ENCODE measurements around the gene PPP3CA.

PPP3CA gene

DNA sequence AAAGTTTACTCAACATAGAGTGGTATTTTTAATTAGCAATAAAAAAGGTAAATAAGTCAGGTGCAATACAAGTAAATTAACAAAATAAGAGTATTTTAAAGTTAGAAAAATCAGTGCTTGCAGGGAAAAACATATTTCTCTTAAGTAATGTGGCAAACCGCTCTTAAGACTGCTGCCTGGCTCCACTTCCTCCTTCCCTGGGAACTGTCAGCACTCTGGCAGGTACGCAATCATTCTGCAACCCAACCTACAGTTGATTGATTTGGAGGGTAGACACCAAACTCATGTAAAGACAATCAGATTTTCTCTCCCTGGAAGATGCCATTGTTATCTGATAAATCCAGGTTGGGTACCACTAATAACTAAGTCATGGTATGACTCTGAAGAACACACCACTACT is 63.9 kb downstream of the PPP3CA start:
- peak; percentile 42 for DNase-seq (ENCODE audit: low read depth)
- no peak overlapping the region for H3K4me3 ChIP-seq (ENCODE audit: low read depth, low read length)
- TF ChIP-seq MYC (IDR thresholded peaks at IDR 0.05; ENCODE audit: low read depth, low read length) (no peak), POLR2A (IDR thresholded peaks at IDR 0.05; ENCODE audit: extremely low read depth, insufficient read length) (no peak)
- TF ChIP-seq, protein P1, sequence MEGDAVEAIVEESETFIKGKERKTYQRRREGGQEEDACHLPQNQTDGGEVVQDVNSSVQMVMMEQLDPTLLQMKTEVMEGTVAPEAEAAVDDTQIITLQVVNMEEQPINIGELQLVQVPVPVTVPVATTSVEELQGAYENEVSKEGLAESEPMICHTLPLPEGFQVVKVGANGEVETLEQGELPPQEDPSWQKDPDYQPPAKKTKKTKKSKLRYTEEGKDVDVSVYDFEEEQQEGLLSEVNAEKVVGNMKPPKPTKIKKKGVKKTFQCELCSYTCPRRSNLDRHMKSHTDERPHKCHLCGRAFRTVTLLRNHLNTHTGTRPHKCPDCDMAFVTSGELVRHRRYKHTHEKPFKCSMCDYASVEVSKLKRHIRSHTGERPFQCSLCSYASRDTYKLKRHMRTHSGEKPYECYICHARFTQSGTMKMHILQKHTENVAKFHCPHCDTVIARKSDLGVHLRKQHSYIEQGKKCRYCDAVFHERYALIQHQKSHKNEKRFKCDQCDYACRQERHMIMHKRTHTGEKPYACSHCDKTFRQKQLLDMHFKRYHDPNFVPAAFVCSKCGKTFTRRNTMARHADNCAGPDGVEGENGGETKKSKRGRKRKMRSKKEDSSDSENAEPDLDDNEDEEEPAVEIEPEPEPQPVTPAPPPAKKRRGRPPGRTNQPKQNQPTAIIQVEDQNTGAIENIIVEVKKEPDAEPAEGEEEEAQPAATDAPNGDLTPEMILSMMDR (IDR thresholded peaks at IDR 0.05; ENCODE audit: low read depth, low read length): no peak

DNA sequence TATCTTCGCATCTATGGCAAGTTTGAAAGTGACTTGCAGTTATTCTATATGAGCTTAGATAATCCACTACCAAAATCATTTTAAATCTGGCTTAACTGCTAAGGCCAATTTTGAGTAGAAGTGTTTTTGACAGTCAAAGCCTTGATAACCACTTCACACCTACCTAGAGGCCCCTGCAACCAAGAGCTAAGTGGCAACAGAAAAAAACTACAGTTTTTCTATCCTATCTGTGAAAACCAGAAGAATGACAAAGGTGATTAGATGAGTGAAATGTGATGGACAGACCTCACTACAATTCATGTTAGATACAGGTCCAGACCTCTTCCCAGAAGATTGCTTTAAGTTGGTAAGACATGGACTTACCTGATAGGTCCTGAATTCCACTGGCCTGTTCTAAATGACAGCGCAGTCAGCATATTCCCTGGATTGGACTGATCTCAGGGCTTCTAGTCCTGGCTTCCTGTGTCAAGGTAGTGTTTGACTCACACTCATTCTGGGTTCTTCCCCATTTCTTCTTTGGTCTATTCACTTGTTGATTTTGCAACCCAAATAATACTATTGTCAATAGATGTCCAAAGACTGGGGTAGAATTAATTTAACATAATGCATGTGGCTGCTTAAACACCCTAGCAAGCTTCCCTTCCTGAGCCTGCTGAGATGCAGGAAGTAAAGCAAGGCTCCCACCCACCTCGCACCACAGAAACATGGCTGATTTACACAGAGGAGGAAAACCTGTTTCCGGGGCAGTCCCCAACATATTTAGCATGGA is 65.1 kb downstream of the PPP3CA start:
- TF ChIP-seq MYC (IDR thresholded peaks at IDR 0.05; ENCODE audit: low read depth, low read length): peak; percentile 53; the same call in 1 of the 2 replicates
- TF ChIP-seq, protein P2, sequence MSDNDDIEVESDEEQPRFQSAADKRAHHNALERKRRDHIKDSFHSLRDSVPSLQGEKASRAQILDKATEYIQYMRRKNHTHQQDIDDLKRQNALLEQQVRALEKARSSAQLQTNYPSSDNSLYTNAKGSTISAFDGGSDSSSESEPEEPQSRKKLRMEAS (IDR thresholded peaks at IDR 0.05; ENCODE audit: low read depth, low read length): peak; percentile 61; the same call in 1 of the 2 replicates
- TF ChIP-seq, protein P1 (IDR thresholded peaks at IDR 0.05; ENCODE audit: low read depth, low read length): no peak
- H3K4me3 ChIP-seq (ENCODE audit: low read depth, low read length): no peak overlapping the region
- peak; percentile 77 for DNase-seq (ENCODE audit: low read depth)

DNA sequence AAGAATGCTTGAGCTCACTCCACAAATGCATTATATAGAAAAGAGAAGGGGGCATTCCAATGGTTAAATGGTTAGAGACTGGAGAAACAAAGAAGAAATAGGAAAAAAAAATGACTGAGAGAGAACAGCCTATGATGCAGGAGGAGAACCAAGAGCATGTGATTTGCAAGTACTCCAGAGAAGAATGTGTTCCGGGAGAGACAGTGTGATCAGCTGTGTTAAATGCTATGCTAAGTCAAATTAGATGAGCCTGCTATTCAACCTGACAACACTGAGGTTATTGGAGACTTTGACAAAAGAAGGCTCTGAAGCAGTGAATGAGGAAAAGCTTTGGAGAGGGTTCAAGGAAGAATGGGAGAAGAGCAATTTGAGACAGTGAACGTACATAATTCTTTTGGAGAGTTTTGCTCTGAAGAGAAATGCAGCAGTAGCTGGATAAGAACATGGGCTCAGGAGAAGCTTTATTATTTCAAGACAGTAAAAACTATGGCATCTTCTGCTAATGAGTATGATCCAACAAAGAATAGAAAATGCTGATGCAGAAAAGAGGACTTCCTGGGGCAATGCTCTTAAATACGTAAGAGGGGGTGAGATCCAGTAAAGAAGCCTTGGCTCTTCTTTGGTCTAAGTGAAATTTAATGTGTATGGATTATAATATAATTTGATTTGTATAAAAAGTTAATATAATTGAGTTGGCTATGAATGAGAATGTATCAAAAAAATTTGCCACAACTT is 66.3 kb downstream of the PPP3CA start:
- no peak for DNase-seq (ENCODE audit: low read depth)
- TF ChIP-seq POLR2A (IDR thresholded peaks at IDR 0.05; ENCODE audit: extremely low read depth, insufficient read length): no peak
- TF ChIP-seq, protein P1 (IDR thresholded peaks at IDR 0.05; ENCODE audit: low read depth, low read length): no peak
- TF ChIP-seq, protein P2 (IDR thresholded peaks at IDR 0.05; ENCODE audit: low read depth, low read length): no peak
- no peak for TF ChIP-seq MYC (IDR thresholded peaks at IDR 0.05; ENCODE audit: low read depth, low read length)

DNA sequence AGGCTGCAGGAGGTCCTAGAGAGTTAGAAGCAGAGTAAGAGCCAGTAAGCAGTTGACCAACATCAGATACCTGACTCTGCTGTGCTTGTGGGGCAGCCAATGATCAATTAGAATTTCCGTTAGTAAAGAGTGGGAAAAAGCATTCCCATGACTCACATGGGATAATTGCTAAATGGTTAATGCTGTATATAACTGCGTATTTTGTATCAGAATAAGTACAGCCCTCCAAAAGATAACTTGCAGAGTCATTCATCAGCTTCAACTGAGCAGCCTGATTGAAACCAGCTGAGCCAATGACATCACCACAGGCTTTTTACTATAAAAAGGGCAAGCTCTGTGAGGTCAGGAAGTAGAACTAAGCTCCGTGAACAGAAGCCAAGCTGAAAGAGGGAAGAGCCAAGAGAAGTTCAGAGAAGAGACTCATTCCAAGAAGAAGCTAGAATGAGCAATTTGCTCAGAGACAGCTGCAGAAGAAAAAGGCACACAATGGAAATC is 67.9 kb downstream of the PPP3CA start:
- TF ChIP-seq POLR2A (IDR thresholded peaks at IDR 0.05; ENCODE audit: extremely low read depth, insufficient read length) (no peak), MYC (IDR thresholded peaks at IDR 0.05; ENCODE audit: low read depth, low read length) (no peak)
- TF ChIP-seq, protein P1 (IDR thresholded peaks at IDR 0.05; ENCODE audit: low read depth, low read length): no peak
- TF ChIP-seq, protein P2 (IDR thresholded peaks at IDR 0.05; ENCODE audit: low read depth, low read length): no peak
- DNase-seq (ENCODE audit: low read depth): peak; percentile 36
- H3K4me3 ChIP-seq (ENCODE audit: low read depth, low read length): no peak overlapping the region

More for the DNA sequence above, 66.3 kb downstream of the PPP3CA start:
- no peak overlapping the region for H3K4me3 ChIP-seq (ENCODE audit: low read depth, low read length)

DNA sequence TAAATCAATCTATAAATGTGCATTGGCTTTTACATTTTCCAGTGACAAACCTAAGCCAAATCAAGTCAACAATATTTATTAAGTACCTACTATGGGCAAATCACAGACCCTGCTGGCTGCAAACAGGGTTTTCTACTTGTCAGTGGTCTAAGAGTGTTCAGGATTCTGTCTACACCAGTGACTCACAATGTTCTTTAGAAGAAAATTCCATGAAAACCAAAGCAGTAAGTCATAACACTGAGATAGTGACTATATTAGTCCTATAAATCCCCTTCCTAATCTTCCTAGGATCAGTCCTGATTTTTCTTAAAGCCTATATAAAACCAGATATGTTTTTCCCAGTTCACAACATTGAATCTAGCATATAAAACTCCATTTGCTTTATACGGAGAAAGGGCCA is 69.7 kb downstream of the PPP3CA start:
- no peak for DNase-seq (ENCODE audit: low read depth)
- H3K4me3 ChIP-seq (ENCODE audit: low read depth, low read length): no peak overlapping the region

More for the DNA sequence above, 69.7 kb downstream of the PPP3CA start:
- TF ChIP-seq, protein P1 (IDR thresholded peaks at IDR 0.05; ENCODE audit: low read depth, low read length): no peak
- TF ChIP-seq, protein P2 (IDR thresholded peaks at IDR 0.05; ENCODE audit: low read depth, low read length): no peak
- no peak for TF ChIP-seq POLR2A (IDR thresholded peaks at IDR 0.05; ENCODE audit: extremely low read depth, insufficient read length)
- TF ChIP-seq MYC (IDR thresholded peaks at IDR 0.05; ENCODE audit: low read depth, low read length): no peak

All from NB4 (cell line).